ENCODE measurements around the gene KLHL17.

Gene KLHL17

GRCh38 chr1:927234-927633 is 33.1 kb upstream of the KLHL17 start:
- H3K27me3 ChIP-seq (ENCODE audit: insufficient read depth, poor library complexity, severe bottlenecking), result peaks cover 78% of the 10 kb centered on the region
- H3K4me1 ChIP-seq (ENCODE audit: insufficient read depth, poor library complexity, severe bottlenecking), result no peaks in the 10 kb centered on the region
- no peaks in the 10 kb centered on the region for H3K36me3 ChIP-seq (ENCODE audit: low read depth)
- H3K27ac ChIP-seq (ENCODE audit: poor library complexity, severe bottlenecking), result no peak overlapping the region
- DNase-seq (ENCODE audit: low spot score) (no peak), ATAC-seq (ENCODE audit: low read depth) (no peak)
- H3K9me3 ChIP-seq (ENCODE audit: severe bottlenecking), result no peaks in the 10 kb centered on the region
- TF ChIP-seq, protein P1, sequence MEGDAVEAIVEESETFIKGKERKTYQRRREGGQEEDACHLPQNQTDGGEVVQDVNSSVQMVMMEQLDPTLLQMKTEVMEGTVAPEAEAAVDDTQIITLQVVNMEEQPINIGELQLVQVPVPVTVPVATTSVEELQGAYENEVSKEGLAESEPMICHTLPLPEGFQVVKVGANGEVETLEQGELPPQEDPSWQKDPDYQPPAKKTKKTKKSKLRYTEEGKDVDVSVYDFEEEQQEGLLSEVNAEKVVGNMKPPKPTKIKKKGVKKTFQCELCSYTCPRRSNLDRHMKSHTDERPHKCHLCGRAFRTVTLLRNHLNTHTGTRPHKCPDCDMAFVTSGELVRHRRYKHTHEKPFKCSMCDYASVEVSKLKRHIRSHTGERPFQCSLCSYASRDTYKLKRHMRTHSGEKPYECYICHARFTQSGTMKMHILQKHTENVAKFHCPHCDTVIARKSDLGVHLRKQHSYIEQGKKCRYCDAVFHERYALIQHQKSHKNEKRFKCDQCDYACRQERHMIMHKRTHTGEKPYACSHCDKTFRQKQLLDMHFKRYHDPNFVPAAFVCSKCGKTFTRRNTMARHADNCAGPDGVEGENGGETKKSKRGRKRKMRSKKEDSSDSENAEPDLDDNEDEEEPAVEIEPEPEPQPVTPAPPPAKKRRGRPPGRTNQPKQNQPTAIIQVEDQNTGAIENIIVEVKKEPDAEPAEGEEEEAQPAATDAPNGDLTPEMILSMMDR (IDR thresholded peaks at IDR 0.05; ENCODE audit: poor library complexity, severe bottlenecking), result no peak
- H3K4me3 ChIP-seq (ENCODE audit: severe bottlenecking), result no peak overlapping the region

GRCh38 chr1:927748-928147 is 32.6 kb upstream of the KLHL17 start:
- no peaks in the 10 kb centered on the region for H3K9me3 ChIP-seq (ENCODE audit: severe bottlenecking)
- H3K27me3 ChIP-seq (ENCODE audit: insufficient read depth, poor library complexity, severe bottlenecking), result peaks cover 78% of the 10 kb centered on the region
- no peaks in the 10 kb centered on the region for H3K36me3 ChIP-seq (ENCODE audit: low read depth)
- TF ChIP-seq, protein P1 (IDR thresholded peaks at IDR 0.05; ENCODE audit: poor library complexity, severe bottlenecking), result no peak
- no peak overlapping the region for H3K27ac ChIP-seq (ENCODE audit: poor library complexity, severe bottlenecking)
- ATAC-seq (ENCODE audit: low read depth) (no peak), DNase-seq (ENCODE audit: low spot score) (no peak)
- no peaks in the 10 kb centered on the region for H3K4me1 ChIP-seq (ENCODE audit: insufficient read depth, poor library complexity, severe bottlenecking)
- no peak overlapping the region for H3K4me3 ChIP-seq (ENCODE audit: severe bottlenecking)

DNA sequence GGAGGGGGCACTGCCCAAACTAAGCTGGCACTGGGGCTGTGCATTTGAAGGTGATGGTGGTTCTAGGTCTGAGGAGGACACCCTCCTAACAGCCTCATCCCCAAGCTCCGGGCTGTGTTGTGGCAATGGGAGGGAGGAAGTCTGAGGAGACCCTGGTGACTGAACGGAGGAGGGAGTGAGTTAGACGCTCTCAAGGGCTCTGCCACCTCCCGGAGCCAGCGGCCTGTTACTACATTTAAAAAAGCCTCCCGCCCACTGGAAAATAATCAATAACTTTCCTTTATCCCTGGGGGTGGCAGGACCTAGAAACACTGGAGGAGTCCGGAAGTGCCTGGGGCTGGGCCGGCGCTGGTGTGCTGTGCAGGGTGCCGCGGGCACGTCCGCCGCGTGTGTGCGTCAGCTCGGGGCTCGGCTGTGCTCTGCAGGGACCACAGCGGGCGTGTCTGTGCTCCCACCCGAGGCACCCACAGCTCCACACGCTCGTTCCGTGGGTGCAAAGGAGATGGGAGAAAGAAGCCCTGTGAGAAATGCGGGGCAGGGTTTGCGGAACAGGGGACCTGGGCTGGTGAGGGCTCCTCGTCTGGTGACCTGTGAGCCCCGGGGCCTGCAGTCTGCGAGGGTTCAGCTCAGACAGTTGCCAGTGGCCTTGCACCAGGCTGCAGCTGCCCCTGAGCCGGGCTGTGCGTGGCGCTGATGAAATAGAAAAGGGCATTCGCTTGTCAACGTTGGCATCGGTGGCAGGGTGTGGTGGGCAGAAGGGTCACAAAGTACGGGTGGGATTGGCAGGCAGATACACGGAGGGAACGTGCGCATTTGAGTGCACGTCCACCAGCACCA is 31.3 kb upstream of the KLHL17 start:
- H3K27me3 ChIP-seq (ENCODE audit: insufficient read depth, poor library complexity, severe bottlenecking), result peaks cover 79% of the 10 kb centered on the region
- H3K9me3 ChIP-seq (ENCODE audit: severe bottlenecking), result no peaks in the 10 kb centered on the region
- no peak overlapping the region for H3K4me3 ChIP-seq (ENCODE audit: severe bottlenecking)
- no peak overlapping the region for H3K27ac ChIP-seq (ENCODE audit: poor library complexity, severe bottlenecking)
- no peak for ATAC-seq (ENCODE audit: low read depth)
- TF ChIP-seq, protein P1 (IDR thresholded peaks at IDR 0.05; ENCODE audit: poor library complexity, severe bottlenecking), result no peak
- no peaks in the 10 kb centered on the region for H3K4me1 ChIP-seq (ENCODE audit: insufficient read depth, poor library complexity, severe bottlenecking)
- no peak for DNase-seq (ENCODE audit: low spot score)
- H3K36me3 ChIP-seq (ENCODE audit: low read depth), result no peaks in the 10 kb centered on the region

DNA sequence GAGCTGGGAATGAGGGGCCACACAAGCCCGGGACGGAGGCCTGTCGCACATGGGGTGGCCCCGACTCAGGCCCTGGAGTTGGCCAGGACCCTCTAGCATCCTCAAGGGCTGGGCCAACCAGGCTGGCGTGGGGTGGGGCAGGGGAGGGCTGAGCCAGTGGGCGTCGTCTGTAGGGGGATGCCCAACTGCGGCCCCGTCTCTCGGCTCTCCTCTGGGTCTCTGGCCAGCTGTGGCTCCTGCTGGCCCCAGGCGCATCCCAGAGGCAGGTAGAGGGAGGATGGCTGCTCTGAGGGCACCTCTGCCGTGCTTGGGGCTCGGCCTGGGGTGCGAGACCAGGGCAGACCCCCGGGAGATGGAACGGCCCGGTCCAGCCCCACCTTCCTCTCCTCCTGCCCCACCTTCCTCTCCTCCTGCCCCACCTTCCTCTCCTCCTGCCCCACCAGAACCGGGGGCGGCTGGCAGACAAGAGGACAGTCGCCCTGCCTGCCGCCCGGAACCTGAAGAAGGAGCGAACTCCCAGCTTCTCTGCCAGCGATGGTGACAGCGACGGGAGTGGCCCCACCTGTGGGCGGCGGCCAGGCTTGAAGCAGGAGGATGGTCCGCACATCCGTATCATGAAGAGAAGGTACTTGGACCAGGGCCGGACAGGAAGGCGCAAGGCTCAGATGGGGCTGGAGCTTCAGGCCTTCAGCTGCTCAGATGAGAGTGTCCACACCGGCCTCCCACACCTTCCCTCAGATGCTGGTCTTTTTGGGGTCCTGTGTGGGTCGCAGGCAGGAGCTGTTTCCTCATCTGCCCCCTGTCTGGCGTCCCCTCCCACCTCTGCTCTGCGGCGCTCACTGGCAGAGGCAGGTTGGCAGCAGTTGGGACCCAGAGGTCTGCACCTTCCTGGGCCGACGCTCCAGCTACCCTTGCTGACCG is 30.4 kb upstream of the KLHL17 start:
- no peaks in the 10 kb centered on the region for H3K36me3 ChIP-seq (ENCODE audit: low read depth)
- no peak overlapping the region for H3K4me3 ChIP-seq (ENCODE audit: severe bottlenecking)
- TF ChIP-seq, protein P1 (IDR thresholded peaks at IDR 0.05; ENCODE audit: poor library complexity, severe bottlenecking), result no peak
- DNase-seq (ENCODE audit: low spot score) (no peak), ATAC-seq (ENCODE audit: low read depth) (no peak)
- H3K4me1 ChIP-seq (ENCODE audit: insufficient read depth, poor library complexity, severe bottlenecking), result no peaks in the 10 kb centered on the region
- H3K27me3 ChIP-seq (ENCODE audit: insufficient read depth, poor library complexity, severe bottlenecking), result peaks cover 76% of the 10 kb centered on the region
- H3K9me3 ChIP-seq (ENCODE audit: severe bottlenecking), result no peaks in the 10 kb centered on the region
- H3K27ac ChIP-seq (ENCODE audit: poor library complexity, severe bottlenecking), result no peak overlapping the region

Measured in RWPE2 (cell line).